Measurements from ENCODE around the gene EXOSC2. TPM values are rescaled to one million over a fixed set of nuclear protein-coding genes. Genes with fewer than 3 reads are reported as not detected.

EXOSC2 gene
- total RNA-seq, 1 donor from 2014 or later: 75.5 TPM

GRCh38 chr9:130715270-130715669 lies 21.7 kb downstream of the EXOSC2 start:
- Histone ChIP-seq H3F3A (ENCODE audit: low read depth) (peaks cover 23% of the 10 kb centered on the region), H3K36me3 (no peaks in the 10 kb centered on the region), H3K9ac (no peak overlapping the region), H3K79me2 (ENCODE audit: low read depth) (peaks cover 71% of the 10 kb centered on the region), H3K27me3 (no peaks in the 10 kb centered on the region), H3K4me2 (peak overlapping the region; percentile 98), H3K27ac (no peak overlapping the region), H2AFZ (replicated peaks) (no peak overlapping the region), H3K4me3 (peak overlapping the region; percentile 89), H4K20me1 (ENCODE audit: low read depth) (peaks cover 51% of the 10 kb centered on the region), H3K4me1 (peaks cover 20% of the 10 kb centered on the region), H3K9me3 (ENCODE audit: low read depth) (no peaks in the 10 kb centered on the region)
- no peaks in the 10 kb centered on the region for H3K36me3 Mint-ChIP-seq
- no peak overlapping the region for H3K27ac Mint-ChIP-seq
- DNase-seq (ENCODE audit: low spot score): no peak
- no peaks in the 10 kb centered on the region for H3K9me3 Mint-ChIP-seq
- TF ChIP-seq EZH2 (IDR thresholded peaks at IDR 0.05): no peak
- no peak for TF ChIP-seq CTCF (IDR thresholded peaks at IDR 0.05)
- TF ChIP-seq EZH2phosphoT487 (IDR thresholded peaks at IDR 0.05): no peak
- peak overlapping the region; percentile 97 for H3K4me3 Mint-ChIP-seq
- peaks cover 29% of the 10 kb centered on the region for H3K4me1 Mint-ChIP-seq
- no peaks in the 10 kb centered on the region for H3K27me3 Mint-ChIP-seq (ENCODE audit: insufficient read depth, low read depth)

- peaks cover 28% of the 10 kb centered on the region for H3K4me1 Mint-ChIP-seq
- TF ChIP-seq EZH2phosphoT487 (IDR thresholded peaks at IDR 0.05) (no peak), CTCF (IDR thresholded peaks at IDR 0.05) (no peak), EZH2 (IDR thresholded peaks at IDR 0.05) (no peak)
- no peaks in the 10 kb centered on the region for H3K9me3 Mint-ChIP-seq
- H3K4me3 Mint-ChIP-seq: no peak overlapping the region
- no peaks in the 10 kb centered on the region for H3K27me3 ChIP-seq
- H3K9ac ChIP-seq: no peak overlapping the region
- no peaks in the 10 kb centered on the region for H3K36me3 ChIP-seq
- H3K36me3 Mint-ChIP-seq: peaks cover 2% of the 10 kb centered on the region
- no peak overlapping the region for H2AFZ ChIP-seq (replicated peaks)
- H3K27ac Mint-ChIP-seq: no peak overlapping the region
- peaks cover 92% of the 10 kb centered on the region for H3K79me2 ChIP-seq (ENCODE audit: low read depth)
- peaks cover 20% of the 10 kb centered on the region for H3K4me1 ChIP-seq
- peaks cover 2% of the 10 kb centered on the region for H3F3A ChIP-seq (ENCODE audit: low read depth)
- H3K27ac ChIP-seq: no peak overlapping the region
- peaks cover 3% of the 10 kb centered on the region for H3K27me3 Mint-ChIP-seq (ENCODE audit: insufficient read depth, low read depth)
- H3K9me3 ChIP-seq (ENCODE audit: low read depth): no peaks in the 10 kb centered on the region
- peaks cover 46% of the 10 kb centered on the region for H4K20me1 ChIP-seq (ENCODE audit: low read depth)
- H3K4me2 ChIP-seq: no peak overlapping the region
- H3K4me3 ChIP-seq: no peak overlapping the region
- DNase-seq (ENCODE audit: low spot score): no peak
Measured at GRCh38 chr9:130718562-130718961, 25.0 kb downstream of the EXOSC2 start.

GRCh38 chr9:130720762-130721161 lies 27.2 kb downstream of the EXOSC2 start:
- Mint-ChIP-seq H3K27ac (no peak overlapping the region), H3K36me3 (peaks cover 2% of the 10 kb centered on the region), H3K9me3 (no peaks in the 10 kb centered on the region), H3K27me3 (ENCODE audit: insufficient read depth, low read depth) (peaks cover 3% of the 10 kb centered on the region), H3K4me3 (no peak overlapping the region), H3K4me1 (peaks cover 6% of the 10 kb centered on the region)
- no peak for TF ChIP-seq EZH2phosphoT487 (IDR thresholded peaks at IDR 0.05)
- TF ChIP-seq CTCF (IDR thresholded peaks at IDR 0.05): no peak
- TF ChIP-seq EZH2 (IDR thresholded peaks at IDR 0.05): no peak
- peaks cover 24% of the 10 kb centered on the region for H4K20me1 ChIP-seq (ENCODE audit: low read depth)
- H3K4me1 ChIP-seq: no peaks in the 10 kb centered on the region
- no peak overlapping the region for H3K4me2 ChIP-seq
- no peak overlapping the region for H2AFZ ChIP-seq (replicated peaks)
- H3K9ac ChIP-seq: no peak overlapping the region
- H3K79me2 ChIP-seq (ENCODE audit: low read depth): peaks cover 88% of the 10 kb centered on the region
- no peaks in the 10 kb centered on the region for H3K36me3 ChIP-seq
- no peaks in the 10 kb centered on the region for H3K9me3 ChIP-seq (ENCODE audit: low read depth)
- no peaks in the 10 kb centered on the region for H3F3A ChIP-seq (ENCODE audit: low read depth)
- no peak for DNase-seq (ENCODE audit: low spot score)
- no peaks in the 10 kb centered on the region for H3K27me3 ChIP-seq
- H3K27ac ChIP-seq: no peak overlapping the region
- H3K4me3 ChIP-seq: no peak overlapping the region
